ENCODE results near the gene SCFD2.

DNA sequence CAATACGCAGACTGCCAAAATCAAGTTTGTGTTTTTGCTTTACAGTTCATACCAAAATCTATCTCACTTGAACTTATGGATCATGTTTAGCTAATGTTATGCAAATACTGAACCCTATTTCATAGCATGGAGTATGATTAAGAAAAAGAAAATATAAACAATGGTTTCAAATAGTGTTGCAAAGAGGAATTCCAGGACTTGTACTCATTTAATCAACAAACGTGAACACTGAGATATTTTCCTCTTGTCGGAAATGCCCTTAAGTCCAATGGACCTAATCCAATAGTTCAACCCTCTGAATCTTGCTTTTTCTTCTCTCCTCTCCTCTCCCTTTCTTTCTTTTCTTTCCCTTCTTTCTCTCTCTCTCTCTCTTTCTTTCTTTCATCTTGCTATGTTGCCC lies 473.0 kb downstream of the SCFD2 start:
- TF ChIP-seq, protein P1, sequence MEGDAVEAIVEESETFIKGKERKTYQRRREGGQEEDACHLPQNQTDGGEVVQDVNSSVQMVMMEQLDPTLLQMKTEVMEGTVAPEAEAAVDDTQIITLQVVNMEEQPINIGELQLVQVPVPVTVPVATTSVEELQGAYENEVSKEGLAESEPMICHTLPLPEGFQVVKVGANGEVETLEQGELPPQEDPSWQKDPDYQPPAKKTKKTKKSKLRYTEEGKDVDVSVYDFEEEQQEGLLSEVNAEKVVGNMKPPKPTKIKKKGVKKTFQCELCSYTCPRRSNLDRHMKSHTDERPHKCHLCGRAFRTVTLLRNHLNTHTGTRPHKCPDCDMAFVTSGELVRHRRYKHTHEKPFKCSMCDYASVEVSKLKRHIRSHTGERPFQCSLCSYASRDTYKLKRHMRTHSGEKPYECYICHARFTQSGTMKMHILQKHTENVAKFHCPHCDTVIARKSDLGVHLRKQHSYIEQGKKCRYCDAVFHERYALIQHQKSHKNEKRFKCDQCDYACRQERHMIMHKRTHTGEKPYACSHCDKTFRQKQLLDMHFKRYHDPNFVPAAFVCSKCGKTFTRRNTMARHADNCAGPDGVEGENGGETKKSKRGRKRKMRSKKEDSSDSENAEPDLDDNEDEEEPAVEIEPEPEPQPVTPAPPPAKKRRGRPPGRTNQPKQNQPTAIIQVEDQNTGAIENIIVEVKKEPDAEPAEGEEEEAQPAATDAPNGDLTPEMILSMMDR (IDR thresholded peaks at IDR 0.05) = no peak
- TF ChIP-seq NR1H2 (CRISPR knock-in tag; IDR thresholded peaks at IDR 0.05) = no peak
- TF ChIP-seq, protein P2, sequence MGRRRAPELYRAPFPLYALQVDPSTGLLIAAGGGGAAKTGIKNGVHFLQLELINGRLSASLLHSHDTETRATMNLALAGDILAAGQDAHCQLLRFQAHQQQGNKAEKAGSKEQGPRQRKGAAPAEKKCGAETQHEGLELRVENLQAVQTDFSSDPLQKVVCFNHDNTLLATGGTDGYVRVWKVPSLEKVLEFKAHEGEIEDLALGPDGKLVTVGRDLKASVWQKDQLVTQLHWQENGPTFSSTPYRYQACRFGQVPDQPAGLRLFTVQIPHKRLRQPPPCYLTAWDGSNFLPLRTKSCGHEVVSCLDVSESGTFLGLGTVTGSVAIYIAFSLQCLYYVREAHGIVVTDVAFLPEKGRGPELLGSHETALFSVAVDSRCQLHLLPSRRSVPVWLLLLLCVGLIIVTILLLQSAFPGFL (CRISPR knock-in tag; IDR thresholded peaks at IDR 0.05; ENCODE audit: borderline replicate concordance) = no peak
- TF ChIP-seq NFYB (CRISPR knock-in tag; conservative IDR thresholded peaks at IDR 0.05; ENCODE audit: low read depth) = no peak
- TF ChIP-seq, protein P3, sequence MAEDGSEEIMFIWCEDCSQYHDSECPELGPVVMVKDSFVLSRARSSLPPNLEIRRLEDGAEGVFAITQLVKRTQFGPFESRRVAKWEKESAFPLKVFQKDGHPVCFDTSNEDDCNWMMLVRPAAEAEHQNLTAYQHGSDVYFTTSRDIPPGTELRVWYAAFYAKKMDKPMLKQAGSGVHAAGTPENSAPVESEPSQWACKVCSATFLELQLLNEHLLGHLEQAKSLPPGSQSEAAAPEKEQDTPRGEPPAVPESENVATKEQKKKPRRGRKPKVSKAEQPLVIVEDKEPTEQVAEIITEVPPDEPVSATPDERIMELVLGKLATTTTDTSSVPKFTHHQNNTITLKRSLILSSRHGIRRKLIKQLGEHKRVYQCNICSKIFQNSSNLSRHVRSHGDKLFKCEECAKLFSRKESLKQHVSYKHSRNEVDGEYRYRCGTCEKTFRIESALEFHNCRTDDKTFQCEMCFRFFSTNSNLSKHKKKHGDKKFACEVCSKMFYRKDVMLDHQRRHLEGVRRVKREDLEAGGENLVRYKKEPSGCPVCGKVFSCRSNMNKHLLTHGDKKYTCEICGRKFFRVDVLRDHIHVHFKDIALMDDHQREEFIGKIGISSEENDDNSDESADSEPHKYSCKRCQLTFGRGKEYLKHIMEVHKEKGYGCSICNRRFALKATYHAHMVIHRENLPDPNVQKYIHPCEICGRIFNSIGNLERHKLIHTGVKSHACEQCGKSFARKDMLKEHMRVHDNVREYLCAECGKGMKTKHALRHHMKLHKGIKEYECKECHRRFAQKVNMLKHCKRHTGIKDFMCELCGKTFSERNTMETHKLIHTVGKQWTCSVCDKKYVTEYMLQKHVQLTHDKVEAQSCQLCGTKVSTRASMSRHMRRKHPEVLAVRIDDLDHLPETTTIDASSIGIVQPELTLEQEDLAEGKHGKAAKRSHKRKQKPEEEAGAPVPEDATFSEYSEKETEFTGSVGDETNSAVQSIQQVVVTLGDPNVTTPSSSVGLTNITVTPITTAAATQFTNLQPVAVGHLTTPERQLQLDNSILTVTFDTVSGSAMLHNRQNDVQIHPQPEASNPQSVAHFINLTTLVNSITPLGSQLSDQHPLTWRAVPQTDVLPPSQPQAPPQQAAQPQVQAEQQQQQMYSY (CRISPR knock-in tag; IDR thresholded peaks at IDR 0.05) = no peak
- TF ChIP-seq, protein P4, sequence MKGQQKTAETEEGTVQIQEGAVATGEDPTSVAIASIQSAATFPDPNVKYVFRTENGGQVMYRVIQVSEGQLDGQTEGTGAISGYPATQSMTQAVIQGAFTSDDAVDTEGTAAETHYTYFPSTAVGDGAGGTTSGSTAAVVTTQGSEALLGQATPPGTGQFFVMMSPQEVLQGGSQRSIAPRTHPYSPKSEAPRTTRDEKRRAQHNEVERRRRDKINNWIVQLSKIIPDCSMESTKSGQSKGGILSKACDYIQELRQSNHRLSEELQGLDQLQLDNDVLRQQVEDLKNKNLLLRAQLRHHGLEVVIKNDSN (CRISPR knock-in tag; IDR thresholded peaks at IDR 0.05) = no peak
- TF ChIP-seq ETV6 (CRISPR knock-in tag; IDR thresholded peaks at IDR 0.05) = no peak
- TF ChIP-seq CREB1 (CRISPR knock-in tag; IDR thresholded peaks at IDR 0.05) = no peak

Data from WTC11 (cell line).